ENCODE results near the gene METTL9. TPM values are rescaled to one million over a fixed set of nuclear protein-coding genes. Genes with fewer than 3 reads are reported as not detected.
A peak's percentile ranks its signal among the peaks of the same experiment; 100 is the strongest.

Gene METTL9
- total and polyA plus RNA-seq, 2 of the 13 experiments (the other 11 are each of a cell fraction or from before 2014, with no cell fraction given) = 123 to 204 TPM

DNA sequence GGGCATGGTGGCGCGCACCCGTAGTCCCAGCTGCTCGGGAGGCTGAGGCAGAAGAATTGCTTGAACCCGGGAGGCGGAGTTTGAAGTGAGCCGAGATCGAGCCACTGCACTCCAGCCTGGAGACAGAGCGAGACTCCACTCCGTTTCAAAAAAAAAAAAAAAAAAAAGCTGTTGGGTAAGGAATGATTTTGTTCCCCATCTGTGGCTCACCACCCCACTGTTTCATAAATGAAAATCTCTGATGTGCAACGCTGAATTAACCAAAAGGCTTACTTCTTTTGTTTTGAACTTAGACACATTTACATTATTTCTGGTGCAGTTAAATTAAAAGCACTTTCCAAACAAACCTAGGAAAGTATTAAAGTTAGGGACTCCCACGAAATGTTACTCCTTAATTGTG is 1.2 kb upstream of the METTL9 start:
- Histone ChIP-seq H3K27ac (ENCODE audit: extremely low read length, insufficient read depth, low read length) (peak overlapping the region; percentile 92), H3K27me3 (ENCODE audit: control insufficient read depth in 1 of 2, insufficient read depth in 2 of 2, low read length in 2 of 2) (peaks cover 0 to 5% of the 10 kb centered on the region in 2 experiments; a peak in 1 of 5 replicates), H2AFZ (ENCODE audit: low read length) (peak overlapping the region; percentile 85), H3K36me3 (replicated peaks in 1 of 2; ENCODE audit: control insufficient read depth in 1 of 2, insufficient read depth in 2 of 2, low read length in 2 of 2) (no peaks in the 10 kb centered on the region), H3K79me2 (ENCODE audit: insufficient read depth, low read length) (peaks cover 32% of the 10 kb centered on the region), H3K4me3 (replicated peaks in 1 of 3; ENCODE audit: insufficient read depth in 1 of 3, low read depth in 2 of 3, low read length in 3 of 3) (peak overlapping the region; percentile 79 to 99 (median 95)), H4K20me1 (ENCODE audit: insufficient read depth, low read length) (peaks cover 12% of the 10 kb centered on the region; the same call in 1 of the 2 replicates), H3K4me2 (ENCODE audit: low read depth, low read length) (peak overlapping the region; percentile 83), H3K9ac (ENCODE audit: insufficient read depth, low read depth, low read length) (peak overlapping the region; percentile 90), H3K9me3 (ENCODE audit: low read length) (no peaks in the 10 kb centered on the region), H3K4me1 (ENCODE audit: insufficient read depth, low read length) (peaks cover 50% of the 10 kb centered on the region)
- intact Hi-C loops (cut with micrococcal nuclease; ENCODE audit: unreplicated experiment) = no loop called here
- ChIA-PET CTCF (ENCODE audit: low intra/inter-chr PET ratio, low total read pairs) (no interaction called here), POLR2A (no interaction called here)
- BruUV-seq (replicated peaks) = no TSS peak
- in situ Hi-C loops (cut with HindIII; ENCODE audit: extremely low pct_ligation_motif_present, low pct_unique_long_range_greater_than_20kb) = no loop called here
- FAIRE-seq = no peak
- no peak for DNase-seq (ENCODE audit: low spot score)
- no peak for ATAC-seq
- WGBS (ENCODE audit: low lambda C conversion rate) = 67% methylated on average over 12 of the region's 12 CpGs
- no peak for TF ChIP-seq ZNF605 (CRISPR knock-in tag; IDR thresholded peaks at IDR 0.05)
- TF ChIP-seq, protein P1, sequence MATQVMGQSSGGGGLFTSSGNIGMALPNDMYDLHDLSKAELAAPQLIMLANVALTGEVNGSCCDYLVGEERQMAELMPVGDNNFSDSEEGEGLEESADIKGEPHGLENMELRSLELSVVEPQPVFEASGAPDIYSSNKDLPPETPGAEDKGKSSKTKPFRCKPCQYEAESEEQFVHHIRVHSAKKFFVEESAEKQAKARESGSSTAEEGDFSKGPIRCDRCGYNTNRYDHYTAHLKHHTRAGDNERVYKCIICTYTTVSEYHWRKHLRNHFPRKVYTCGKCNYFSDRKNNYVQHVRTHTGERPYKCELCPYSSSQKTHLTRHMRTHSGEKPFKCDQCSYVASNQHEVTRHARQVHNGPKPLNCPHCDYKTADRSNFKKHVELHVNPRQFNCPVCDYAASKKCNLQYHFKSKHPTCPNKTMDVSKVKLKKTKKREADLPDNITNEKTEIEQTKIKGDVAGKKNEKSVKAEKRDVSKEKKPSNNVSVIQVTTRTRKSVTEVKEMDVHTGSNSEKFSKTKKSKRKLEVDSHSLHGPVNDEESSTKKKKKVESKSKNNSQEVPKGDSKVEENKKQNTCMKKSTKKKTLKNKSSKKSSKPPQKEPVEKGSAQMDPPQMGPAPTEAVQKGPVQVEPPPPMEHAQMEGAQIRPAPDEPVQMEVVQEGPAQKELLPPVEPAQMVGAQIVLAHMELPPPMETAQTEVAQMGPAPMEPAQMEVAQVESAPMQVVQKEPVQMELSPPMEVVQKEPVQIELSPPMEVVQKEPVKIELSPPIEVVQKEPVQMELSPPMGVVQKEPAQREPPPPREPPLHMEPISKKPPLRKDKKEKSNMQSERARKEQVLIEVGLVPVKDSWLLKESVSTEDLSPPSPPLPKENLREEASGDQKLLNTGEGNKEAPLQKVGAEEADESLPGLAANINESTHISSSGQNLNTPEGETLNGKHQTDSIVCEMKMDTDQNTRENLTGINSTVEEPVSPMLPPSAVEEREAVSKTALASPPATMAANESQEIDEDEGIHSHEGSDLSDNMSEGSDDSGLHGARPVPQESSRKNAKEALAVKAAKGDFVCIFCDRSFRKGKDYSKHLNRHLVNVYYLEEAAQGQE (IDR thresholded peaks at IDR 0.05; ENCODE audit: borderline replicate concordance in 1 of 2, low read depth in 1 of 2, low read length in 2 of 2) = no peak
- TF ChIP-seq ZNF460 (CRISPR knock-in tag; IDR thresholded peaks at IDR 0.05; ENCODE audit: borderline replicate concordance) = peak; percentile 77; the same call in 1 of the 2 replicates
- TF ChIP-seq CEBPG (CRISPR knock-in tag; IDR thresholded peaks at IDR 0.05) = no peak
- TF ChIP-seq ZNF530 (CRISPR knock-in tag; IDR thresholded peaks at IDR 0.05; ENCODE audit: low read depth) = no peak
- 0 out of 2 replicates have a peak, but pooled peaks have one; percentile 46 for TF ChIP-seq ZBTB38 (CRISPR knock-in tag; IDR thresholded peaks at IDR 0.05)
- no peak for TF ChIP-seq ZNF878 (CRISPR knock-in tag; IDR thresholded peaks at IDR 0.05)
- no peak for TF ChIP-seq HNRNPK (IDR thresholded peaks at IDR 0.05; ENCODE audit: low read depth, low read length, poor library complexity, severe bottlenecking)
- TF ChIP-seq, protein P2, sequence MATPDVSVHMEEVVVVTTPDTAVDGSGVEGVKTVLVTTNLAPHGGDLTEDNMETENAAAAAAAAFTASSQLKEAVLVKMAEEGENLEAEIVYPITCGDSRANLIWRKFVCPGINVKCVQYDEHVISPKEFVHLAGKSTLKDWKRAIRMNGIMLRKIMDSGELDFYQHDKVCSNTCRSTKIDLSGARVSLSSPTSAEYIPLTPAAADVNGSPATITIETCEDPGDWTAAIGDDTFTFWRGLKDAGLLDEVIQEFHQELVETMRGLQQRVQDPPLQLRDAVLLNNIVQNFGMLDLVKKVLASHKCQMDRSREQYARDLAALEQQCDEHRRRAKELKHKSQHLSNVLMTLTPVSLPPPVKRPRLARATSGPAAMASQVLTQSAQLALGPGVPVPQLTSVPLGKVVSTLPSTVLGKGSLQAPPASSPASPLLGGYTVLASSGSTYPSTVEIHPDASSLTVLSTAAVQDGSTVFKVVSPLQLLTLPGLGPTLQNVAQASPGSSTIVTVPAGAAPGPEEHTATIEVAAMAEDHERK (CRISPR knock-in tag; IDR thresholded peaks at IDR 0.05; ENCODE audit: low read depth) = no peak
- TF ChIP-seq, protein P3, sequence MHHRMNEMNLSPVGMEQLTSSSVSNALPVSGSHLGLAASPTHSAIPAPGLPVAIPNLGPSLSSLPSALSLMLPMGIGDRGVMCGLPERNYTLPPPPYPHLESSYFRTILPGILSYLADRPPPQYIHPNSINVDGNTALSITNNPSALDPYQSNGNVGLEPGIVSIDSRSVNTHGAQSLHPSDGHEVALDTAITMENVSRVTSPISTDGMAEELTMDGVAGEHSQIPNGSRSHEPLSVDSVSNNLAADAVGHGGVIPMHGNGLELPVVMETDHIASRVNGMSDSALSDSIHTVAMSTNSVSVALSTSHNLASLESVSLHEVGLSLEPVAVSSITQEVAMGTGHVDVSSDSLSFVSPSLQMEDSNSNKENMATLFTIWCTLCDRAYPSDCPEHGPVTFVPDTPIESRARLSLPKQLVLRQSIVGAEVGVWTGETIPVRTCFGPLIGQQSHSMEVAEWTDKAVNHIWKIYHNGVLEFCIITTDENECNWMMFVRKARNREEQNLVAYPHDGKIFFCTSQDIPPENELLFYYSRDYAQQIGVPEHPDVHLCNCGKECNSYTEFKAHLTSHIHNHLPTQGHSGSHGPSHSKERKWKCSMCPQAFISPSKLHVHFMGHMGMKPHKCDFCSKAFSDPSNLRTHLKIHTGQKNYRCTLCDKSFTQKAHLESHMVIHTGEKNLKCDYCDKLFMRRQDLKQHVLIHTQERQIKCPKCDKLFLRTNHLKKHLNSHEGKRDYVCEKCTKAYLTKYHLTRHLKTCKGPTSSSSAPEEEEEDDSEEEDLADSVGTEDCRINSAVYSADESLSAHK (CRISPR knock-in tag; IDR thresholded peaks at IDR 0.05; ENCODE audit: borderline replicate concordance) = no peak
- no peak for TF ChIP-seq ZNF335 (CRISPR knock-in tag; IDR thresholded peaks at IDR 0.05)
- no peak for TF ChIP-seq SRSF1 (optimal IDR thresholded peaks at IDR 0.05; ENCODE audit: low read depth, low read length)
- TF ChIP-seq KLF12 (CRISPR knock-in tag; IDR thresholded peaks at IDR 0.05; ENCODE audit: borderline replicate concordance) = peak; percentile 43; the same call in 1 of the 2 replicates
- TF ChIP-seq, protein P4, sequence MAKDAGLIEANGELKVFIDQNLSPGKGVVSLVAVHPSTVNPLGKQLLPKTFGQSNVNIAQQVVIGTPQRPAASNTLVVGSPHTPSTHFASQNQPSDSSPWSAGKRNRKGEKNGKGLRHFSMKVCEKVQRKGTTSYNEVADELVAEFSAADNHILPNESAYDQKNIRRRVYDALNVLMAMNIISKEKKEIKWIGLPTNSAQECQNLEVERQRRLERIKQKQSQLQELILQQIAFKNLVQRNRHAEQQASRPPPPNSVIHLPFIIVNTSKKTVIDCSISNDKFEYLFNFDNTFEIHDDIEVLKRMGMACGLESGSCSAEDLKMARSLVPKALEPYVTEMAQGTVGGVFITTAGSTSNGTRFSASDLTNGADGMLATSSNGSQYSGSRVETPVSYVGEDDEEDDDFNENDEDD (CRISPR knock-in tag; IDR thresholded peaks at IDR 0.05; ENCODE audit: borderline replicate concordance) = no peak
- TF ChIP-seq ZNF556 (CRISPR knock-in tag; IDR thresholded peaks at IDR 0.05; ENCODE audit: borderline replicate concordance) = no peak

Data from HepG2 (cell line).